Activated naive CD4-positive, alpha-beta T cell treated with anti-CD3 and anti-CD28 coated beads, Interleukin-2, amount 50 U/mL, for 24 hours (primary cell): Measurements from ENCODE around the gene SPRED3.

Source experiments
- H3K27ac Mint-ChIP-seq: one replicate; pipeline ENCODE4 v1.8.0; 2021; ENCODE audit warnings: mild to moderate bottlenecking, mixed read lengths
- H3K27me3 Mint-ChIP-seq: one replicate; pipeline ENCODE4 v1.8.0; 2021; ENCODE audit warnings: mixed read lengths
- H3K36me3 Mint-ChIP-seq: one replicate; pipeline ENCODE4 v1.8.0; 2021; ENCODE audit warnings: mixed read lengths
- H3K4me1 Mint-ChIP-seq: one replicate; pipeline ENCODE4 v1.8.0; 2021; ENCODE audit warnings: mixed read lengths
- H3K4me3 Mint-ChIP-seq: one replicate; pipeline ENCODE4 v1.8.0; 2021; ENCODE audit warnings: mild to moderate bottlenecking, mixed read lengths
- H3K9me3 Mint-ChIP-seq: one replicate; pipeline ENCODE4 v1.8.0; 2021; ENCODE audit warnings: mixed read lengths

The SPRED3 gene

DNA sequence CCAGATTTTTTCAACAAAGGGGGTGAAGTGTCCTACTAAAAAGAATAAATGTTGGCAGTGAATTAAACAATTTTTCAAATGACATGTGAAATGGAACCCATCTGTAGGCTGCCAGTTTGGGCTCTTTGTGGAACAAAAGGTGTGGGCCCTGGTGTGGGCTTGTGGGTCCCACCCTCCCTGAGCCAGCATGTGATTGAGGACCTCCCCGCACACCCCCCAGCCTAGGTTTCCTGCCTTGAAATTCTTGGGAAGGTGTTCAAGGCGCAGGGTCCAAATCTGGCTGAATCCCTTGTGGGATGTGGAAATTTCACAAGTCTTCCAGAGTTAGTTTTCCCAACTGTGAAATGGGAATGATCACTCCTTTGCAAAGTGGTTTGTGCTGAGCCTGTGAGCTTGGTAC is 4.8 kb upstream of the SPRED3 start:
- Mint-ChIP-seq H3K9me3 (no peaks in the 10 kb centered on the region), H3K4me1 (peaks cover 21% of the 10 kb centered on the region), H3K27me3 (peaks cover 5% of the 10 kb centered on the region), H3K4me3 (no peak overlapping the region), H3K27ac (no peak overlapping the region), H3K36me3 (peaks cover 32% of the 10 kb centered on the region)

DNA sequence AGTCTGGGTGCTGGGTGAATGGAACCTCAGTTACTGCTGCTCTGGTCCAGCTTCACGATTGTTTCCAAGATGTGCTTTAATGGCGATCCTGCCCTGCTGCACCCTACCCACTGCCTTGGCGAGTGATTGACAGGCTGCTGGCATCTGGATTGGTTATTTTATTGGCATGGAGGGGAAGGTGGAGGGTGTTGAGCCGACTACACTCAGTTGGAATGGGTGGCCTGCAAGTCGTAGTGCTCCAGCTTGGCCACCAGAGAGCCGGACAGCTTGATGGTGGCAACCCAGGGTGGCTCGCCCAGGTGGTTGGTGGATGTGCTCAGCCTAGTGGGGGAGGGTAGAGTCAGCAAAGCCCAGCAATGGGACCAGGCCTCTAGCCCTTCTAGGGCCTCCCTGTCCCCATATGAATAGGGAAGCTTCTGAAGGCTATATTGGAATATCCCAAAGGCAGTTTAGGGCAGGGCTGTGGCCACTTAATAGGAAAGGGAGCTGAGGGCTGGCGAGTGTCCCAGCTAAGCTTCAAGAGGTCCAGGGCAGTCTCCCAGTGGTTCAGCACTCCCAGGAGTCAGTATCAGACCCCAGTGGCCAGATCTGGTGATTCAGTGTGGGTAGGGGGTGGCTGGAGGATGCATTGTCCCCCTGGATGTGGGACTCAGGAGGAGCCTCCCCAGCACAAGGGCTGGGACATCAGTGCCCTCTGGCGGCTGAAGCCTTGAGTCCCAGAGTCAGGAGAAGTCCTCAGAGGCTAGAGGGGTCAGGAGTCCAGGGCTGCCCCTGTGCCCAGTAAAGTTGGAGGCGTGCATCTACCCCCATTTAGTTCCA is 4.1 kb upstream of the SPRED3 start:
- H3K9me3 Mint-ChIP-seq, result no peaks in the 10 kb centered on the region
- no peak overlapping the region for H3K27ac Mint-ChIP-seq
- H3K4me1 Mint-ChIP-seq, result peaks cover 21% of the 10 kb centered on the region
- no peak overlapping the region for H3K4me3 Mint-ChIP-seq
- peaks cover 31% of the 10 kb centered on the region for H3K36me3 Mint-ChIP-seq
- H3K27me3 Mint-ChIP-seq, result peaks cover 5% of the 10 kb centered on the region

DNA sequence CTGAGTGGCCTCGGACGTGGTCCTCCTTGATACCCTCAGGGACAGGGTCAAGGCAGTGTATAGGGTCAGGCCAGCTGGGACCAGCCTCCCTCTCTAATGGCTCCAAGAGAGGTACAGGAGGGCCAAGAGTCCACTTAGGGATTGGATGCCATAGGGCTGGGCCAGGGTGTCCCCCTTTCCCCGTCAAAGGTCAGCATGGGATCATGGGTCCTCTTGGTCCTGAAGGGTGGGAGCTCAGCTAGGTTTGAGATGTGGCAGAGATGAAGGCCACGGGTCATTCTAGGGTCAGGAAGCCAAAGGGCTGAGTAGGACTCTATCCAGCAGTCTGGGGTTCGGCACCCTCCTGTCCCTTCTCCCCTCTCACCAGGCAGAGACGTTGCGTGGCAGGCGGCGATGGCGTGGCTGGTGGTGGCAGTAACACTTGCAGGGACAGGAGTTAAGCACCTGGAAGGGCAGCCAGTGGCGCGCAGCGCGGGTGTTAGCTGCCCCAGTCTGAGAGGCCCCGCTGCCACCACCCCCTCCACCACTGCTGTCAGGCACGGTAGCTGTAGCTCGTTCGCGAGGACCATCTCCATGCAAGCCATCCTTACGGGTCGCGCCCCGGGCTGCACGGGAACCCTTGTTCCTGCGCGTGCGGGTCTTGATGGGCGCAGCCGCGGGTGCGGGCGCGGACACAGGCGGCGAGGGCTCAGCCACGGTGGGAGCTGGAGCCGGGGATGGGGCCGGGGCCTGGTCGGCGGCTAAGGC is 3.3 kb upstream of the SPRED3 start:
- peaks cover 5% of the 10 kb centered on the region for H3K27me3 Mint-ChIP-seq
- H3K27ac Mint-ChIP-seq, result peak overlapping the region; percentile 55
- H3K4me1 Mint-ChIP-seq, result peaks cover 26% of the 10 kb centered on the region
- peak overlapping the region; percentile 26 for H3K4me3 Mint-ChIP-seq
- peaks cover 27% of the 10 kb centered on the region for H3K36me3 Mint-ChIP-seq
- H3K9me3 Mint-ChIP-seq, result no peaks in the 10 kb centered on the region

DNA sequence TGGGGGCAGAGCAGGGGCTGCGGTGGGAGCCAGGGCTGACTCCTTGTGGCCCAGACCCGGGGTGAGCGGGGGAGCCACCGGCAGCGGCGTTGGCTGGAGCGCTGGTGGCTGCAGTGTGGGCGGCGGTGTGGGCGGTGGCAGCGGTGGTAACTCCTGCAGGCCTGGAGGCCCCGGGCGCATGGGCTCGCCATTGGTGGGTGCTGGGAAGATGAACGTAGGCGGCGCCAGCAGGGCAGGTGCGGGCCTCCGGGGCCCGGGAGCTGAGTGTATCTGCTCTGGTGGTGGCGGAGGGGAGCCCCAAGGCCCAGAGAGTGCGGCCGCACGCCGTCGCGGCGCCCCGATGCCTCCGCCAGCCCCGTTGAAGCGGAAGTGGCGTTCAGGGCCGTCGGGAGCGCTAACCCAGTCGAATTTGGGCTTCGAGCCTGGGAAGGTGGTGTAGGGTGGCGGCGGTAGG is 2.7 kb upstream of the SPRED3 start:
- H3K36me3 Mint-ChIP-seq, result peaks cover 24% of the 10 kb centered on the region
- H3K9me3 Mint-ChIP-seq, result no peaks in the 10 kb centered on the region
- H3K4me1 Mint-ChIP-seq, result peaks cover 26% of the 10 kb centered on the region
- peaks cover 5% of the 10 kb centered on the region for H3K27me3 Mint-ChIP-seq
- H3K27ac Mint-ChIP-seq, result no peak overlapping the region
- H3K4me3 Mint-ChIP-seq, result no peak overlapping the region

DNA sequence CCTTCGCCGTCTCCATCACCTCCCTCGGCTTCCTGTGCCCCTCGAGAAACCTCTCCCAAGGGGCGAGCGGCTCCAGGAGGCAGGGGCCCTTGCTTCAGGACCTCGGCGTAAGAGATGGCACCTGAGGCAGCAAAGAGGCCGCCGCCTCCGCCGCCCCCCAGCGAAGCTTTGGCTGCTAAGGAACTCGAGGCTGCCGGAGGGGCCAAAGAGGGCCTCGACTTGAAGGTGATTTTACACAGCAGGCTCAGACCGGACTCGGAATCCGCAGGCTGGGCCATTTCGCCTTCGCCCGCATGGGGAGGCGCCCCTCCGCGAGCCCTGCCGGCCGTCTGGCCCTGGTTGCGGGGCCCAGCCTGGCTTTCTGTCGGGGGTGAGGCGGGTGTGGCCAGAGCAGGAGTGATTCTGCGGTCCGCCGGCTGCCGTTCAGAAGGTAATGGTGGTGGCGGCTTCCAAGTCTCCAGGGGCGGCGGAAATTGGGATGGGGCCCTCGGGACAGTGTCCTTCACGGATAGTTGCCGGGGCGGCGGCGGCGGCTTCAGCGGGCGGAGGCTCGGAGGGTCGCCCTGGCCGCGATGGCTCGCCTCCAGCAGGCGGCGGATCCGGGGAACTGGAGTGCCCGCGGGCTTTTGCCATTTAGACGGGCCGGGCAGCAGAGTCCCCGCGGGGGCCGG is 2.1 kb upstream of the SPRED3 start:
- H3K27ac Mint-ChIP-seq, result no peak overlapping the region
- H3K27me3 Mint-ChIP-seq, result peaks cover 5% of the 10 kb centered on the region
- no peaks in the 10 kb centered on the region for H3K9me3 Mint-ChIP-seq
- peak overlapping the region; percentile 11 for H3K4me3 Mint-ChIP-seq
- H3K4me1 Mint-ChIP-seq, result peaks cover 26% of the 10 kb centered on the region
- H3K36me3 Mint-ChIP-seq, result peaks cover 19% of the 10 kb centered on the region

DNA sequence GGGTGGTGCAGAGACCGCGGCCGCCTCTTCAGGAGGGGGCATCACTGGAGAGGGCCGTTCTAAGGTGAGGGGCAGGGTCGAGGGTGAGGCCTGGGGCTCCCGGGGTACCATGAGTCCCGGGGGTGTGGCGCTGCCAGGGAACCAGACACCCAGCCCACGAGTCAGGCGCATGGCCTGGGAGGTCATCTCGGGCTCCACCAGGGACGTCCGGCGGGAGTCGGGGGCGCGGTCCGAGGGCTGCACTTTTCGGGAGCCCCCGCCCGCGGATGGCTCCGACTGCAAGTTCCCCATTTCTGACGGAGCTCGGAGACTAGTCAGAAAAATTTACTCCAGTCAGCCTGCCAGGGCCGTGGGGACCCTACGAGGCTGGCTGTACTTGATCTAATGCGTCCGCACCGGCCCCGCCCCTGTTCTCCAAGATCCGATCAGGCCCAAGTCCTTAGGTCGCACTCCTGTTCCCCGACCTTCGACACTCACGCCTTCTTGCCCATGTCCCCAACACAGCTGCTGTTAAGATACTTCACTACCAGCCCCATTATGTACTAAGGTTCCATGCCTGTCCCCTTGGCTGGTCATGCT is 1.4 kb upstream of the SPRED3 start:
- peaks cover 26% of the 10 kb centered on the region for H3K4me1 Mint-ChIP-seq
- H3K9me3 Mint-ChIP-seq, result no peaks in the 10 kb centered on the region
- H3K4me3 Mint-ChIP-seq, result peak overlapping the region; percentile 88
- peak overlapping the region; percentile 38 for H3K27ac Mint-ChIP-seq
- H3K36me3 Mint-ChIP-seq, result peaks cover 13% of the 10 kb centered on the region
- peaks cover 5% of the 10 kb centered on the region for H3K27me3 Mint-ChIP-seq

DNA sequence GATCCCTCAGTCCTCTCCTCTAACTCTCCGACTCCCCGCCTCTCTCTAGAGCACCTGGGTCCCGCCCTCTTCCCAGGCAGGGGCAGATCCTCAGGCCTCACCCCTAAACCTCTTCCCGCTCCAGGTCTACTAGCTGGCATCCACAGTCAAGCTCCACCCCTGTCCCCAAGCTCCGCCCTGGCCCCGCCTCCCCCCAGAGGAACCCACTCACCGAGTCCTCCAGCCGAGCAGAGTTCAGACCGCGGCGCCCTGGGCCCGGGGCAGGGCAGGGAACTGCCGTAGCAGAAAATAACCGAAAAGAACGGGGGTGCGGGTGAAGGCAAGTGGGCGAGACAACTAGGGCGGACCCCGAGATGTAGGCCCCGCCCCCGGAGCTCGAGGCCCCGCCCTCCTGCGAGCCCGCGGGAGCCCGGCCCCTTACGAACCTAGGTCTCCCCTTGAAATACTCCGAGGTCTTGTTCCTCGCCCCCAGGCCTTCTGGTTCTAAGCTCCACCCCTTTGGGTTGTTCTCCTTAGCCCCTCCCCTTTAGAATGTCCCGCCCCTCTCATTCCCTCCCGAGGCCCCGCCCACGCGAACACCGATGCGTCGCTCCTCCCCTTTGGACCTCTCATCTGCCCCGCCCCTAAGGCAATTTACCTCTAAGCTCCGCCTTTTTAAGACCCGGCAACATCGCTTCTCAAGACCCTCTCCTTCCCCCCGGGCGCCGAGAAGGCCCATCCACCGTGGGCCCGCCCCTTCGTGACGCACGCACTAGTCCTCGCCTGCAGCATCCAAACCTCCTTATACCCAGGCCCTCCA is 748 bp upstream of the SPRED3 start, which contains the start of gene GGN:
Gene GGN (minus strand): TSS at position 485 of the 799 bp plus-strand sequence. CDS start 773 bp downstream, outside the sequence.
- Mint-ChIP-seq H3K36me3 (peaks cover 10% of the 10 kb centered on the region), H3K4me1 (peaks cover 28% of the 10 kb centered on the region), H3K27me3 (peaks cover 5% of the 10 kb centered on the region), H3K27ac (peak within 1 kb of the TSS; percentile 38), H3K4me3 (peak within 1 kb of the TSS; percentile 88), H3K9me3 (no peaks in the 10 kb centered on the region)

DNA sequence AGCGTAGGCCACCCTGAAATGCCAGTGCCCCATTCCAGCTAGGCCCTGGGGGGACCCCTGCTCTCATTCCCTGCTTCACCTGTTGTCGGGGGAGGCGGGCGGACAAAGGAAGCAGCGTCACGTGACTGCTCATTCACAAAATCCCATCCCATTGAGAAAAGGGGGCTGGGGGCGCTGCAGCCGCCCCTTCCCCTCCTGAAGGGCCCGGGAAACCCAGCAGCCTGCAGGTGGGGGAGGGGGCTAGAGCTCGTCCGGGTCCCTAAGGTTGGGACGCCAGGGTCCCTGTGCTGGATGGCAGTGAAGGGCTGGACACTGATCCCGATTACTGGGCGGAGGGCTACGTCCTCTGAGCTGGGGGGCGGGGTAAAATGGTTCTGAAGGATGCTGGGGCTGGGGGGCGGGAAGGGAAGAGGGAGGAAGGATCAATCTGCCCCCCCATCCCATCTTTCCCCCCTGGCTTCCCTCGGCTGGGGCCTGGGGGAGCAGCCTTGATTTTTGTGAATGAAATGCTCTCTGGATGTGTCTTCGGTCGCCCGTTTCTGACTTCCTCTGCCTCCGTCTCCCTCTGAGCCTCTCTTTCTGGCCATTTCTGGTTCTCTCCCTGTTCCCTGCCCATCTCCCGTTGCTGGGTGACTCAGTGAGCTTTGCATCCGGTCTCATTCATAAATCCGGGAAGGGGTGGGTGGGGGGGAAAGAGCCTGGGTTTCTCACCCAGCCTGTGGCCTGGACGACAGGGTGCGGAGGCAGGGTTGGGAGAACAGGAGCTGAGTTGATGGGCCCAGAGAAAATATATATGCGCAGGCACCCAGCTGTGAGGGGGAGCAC is 816 bp downstream of the SPRED3 start:
- Mint-ChIP-seq H3K4me1 (peaks cover 39% of the 10 kb centered on the region), H3K9me3 (no peaks in the 10 kb centered on the region), H3K27me3 (peaks cover 5% of the 10 kb centered on the region), H3K27ac (no peak overlapping the region), H3K4me3 (peak overlapping the region; percentile 53), H3K36me3 (peaks cover 7% of the 10 kb centered on the region)

DNA sequence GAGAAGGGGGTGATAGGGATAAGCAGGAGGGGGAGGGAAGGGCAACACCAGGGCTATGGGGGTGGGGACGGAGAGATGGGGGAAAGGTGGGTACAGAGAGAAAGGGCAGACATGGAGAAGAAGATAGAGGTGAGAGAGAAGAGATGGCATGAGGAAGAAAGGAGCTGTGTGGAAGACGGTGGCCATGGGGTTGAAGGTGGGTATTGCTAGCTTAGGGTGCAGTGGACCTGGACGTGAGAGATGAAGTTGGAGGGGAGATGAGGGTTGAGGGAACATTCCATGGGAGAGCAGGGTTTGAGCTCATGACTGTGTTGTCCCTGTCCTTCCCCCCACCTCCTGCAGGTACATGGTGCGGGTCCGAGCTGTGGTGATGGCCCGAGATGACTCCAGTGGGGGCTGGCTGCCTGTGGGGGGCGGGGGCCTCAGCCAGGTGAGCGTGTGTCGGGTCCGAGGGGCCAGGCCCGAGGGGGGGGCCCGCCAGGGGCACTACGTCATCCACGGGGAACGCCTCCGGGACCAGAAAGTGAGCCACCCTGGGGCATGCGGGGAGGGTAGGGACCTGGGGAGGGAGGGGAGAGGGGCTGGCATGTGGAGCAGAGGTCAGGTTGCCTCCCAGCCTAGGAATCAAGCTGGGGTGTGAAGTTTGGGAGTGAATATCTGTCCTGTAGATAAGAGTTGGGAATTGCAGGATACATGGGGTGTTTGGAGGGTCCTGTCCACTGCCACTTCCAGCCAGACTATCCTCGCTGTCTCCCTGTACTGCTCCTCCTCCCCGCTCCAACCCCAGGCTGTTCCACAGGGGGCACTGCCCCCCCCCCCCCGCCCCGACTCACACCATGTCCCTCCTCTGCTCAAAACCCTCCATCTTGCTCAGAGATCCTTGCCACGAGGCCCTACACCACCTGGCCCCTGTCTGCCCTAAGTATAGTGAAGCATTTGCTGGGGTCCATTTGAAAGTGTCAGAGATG is 1.7 kb downstream of the SPRED3 start:
- Mint-ChIP-seq H3K4me3 (no peak overlapping the region), H3K4me1 (peaks cover 39% of the 10 kb centered on the region), H3K27me3 (peaks cover 5% of the 10 kb centered on the region), H3K9me3 (no peaks in the 10 kb centered on the region), H3K27ac (no peak overlapping the region), H3K36me3 (peaks cover 3% of the 10 kb centered on the region)

DNA sequence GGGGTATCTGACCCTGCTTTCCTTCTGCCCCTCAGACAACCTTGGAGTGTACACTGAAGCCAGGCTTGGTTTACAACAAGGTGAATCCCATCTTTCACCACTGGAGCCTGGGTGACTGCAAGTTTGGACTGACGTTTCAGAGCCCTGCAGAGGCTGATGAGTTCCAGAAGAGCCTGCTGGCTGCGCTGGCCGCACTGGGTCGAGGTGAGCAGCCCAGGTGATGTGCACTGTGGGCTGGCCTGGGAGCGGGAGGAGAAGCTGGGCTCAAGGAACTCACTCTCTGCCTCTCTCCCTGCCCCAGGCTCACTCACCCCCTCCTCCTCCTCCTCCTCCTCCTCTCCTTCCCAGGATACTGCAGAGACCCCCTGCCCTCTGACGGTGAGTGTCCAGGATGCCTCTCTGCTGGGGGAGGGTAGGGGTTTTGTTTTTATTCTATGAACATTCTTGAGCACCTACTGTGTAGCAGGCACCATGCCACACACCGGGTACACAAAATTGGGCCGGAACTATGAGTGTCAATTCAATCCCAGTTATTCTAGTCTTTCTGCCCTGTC is 3.5 kb downstream of the SPRED3 start:
- Mint-ChIP-seq H3K4me1 (peaks cover 48% of the 10 kb centered on the region), H3K27ac (no peak overlapping the region), H3K4me3 (no peak overlapping the region), H3K9me3 (no peaks in the 10 kb centered on the region), H3K27me3 (peaks cover 5% of the 10 kb centered on the region), H3K36me3 (peaks cover 3% of the 10 kb centered on the region)

DNA sequence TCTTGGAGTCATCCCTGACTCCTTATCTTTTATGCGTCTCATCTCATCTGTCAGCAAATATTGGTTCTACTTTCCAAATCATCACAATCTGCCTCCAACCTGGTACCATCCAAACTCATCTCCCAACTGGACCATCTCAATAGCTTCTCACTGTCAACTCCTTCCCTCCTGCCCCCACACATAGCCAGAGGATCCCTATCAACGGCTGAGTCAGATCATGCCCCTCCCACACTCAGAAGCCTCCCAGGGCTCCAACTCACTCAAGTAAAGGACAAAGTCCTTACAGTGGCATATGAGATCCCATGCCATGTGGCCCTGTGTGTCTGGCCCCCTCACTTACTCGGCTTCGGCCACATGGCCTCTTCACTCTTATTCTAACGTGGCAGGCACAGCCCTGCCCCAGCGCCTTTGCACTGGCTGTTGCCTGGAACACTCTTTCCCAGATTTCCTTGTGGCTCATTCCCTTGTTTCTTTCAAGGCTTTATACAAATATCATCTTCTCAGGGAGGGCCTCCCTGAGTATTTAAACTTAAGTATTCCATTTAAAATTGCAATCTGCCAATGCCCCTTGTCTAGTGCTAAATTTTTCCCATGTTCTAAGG is 4.3 kb downstream of the SPRED3 start:
- peaks cover 2% of the 10 kb centered on the region for H3K27me3 Mint-ChIP-seq
- no peaks in the 10 kb centered on the region for H3K9me3 Mint-ChIP-seq
- peaks cover 42% of the 10 kb centered on the region for H3K4me1 Mint-ChIP-seq
- no peak overlapping the region for H3K4me3 Mint-ChIP-seq
- no peaks in the 10 kb centered on the region for H3K36me3 Mint-ChIP-seq
- peak overlapping the region; percentile 10 for H3K27ac Mint-ChIP-seq

DNA sequence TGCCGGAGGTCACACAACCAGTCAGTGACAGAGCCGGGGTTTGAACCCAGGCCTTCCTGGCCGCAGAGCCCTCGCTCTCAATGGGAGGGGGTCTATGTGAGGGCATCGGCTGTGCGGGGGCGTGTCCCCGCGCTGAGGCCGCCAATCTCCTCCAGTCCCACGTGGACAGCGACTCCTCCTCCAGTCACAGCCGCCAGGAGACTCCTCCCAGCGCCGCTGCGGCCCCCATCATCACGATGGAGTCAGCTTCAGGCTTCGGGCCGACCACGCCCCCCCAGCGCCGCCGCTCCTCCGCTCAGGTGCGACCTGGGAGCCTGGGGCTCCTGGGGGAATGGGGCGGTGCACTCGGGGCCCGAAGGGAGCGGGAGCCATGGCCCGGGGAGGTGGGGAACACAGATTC is 6.0 kb downstream of the SPRED3 start:
- H3K9me3 Mint-ChIP-seq, result no peaks in the 10 kb centered on the region
- H3K4me1 Mint-ChIP-seq, result peaks cover 34% of the 10 kb centered on the region
- H3K27ac Mint-ChIP-seq, result peak overlapping the region; percentile 66
- peak overlapping the region; percentile 75 for H3K4me3 Mint-ChIP-seq
- H3K36me3 Mint-ChIP-seq, result no peaks in the 10 kb centered on the region
- no peaks in the 10 kb centered on the region for H3K27me3 Mint-ChIP-seq
